ENCODE data around the gene METTL1. TPM values are rescaled to one million over a fixed set of nuclear protein-coding genes. Genes with fewer than 3 reads are reported as not detected.

METTL1 gene
- total RNA-seq, 1 donor from 2014 or later, result 6.8 TPM

DNA sequence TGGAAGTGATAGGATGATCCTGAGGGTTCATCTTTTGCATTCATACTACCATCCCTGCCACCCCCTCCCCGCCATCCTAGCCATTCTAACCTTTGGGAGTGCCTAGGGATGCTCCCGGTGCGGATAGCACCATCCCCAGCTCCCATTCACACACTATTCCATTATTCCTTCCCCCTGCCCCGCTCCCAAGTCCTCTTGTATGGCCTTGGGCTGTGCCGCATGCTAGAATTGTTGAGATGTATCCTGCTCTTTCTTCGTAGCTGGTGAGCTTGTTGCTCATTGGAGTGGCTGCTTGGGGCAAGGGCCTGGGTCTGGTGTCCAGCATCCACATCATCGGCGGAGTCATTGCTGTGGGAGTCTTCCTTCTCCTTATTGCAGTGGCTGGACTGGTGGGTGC lies 26.4 kb downstream of the METTL1 start:
- Histone ChIP-seq H3K27ac (replicated peaks) (peak overlapping the region; percentile 98), H3K4me1 (peaks cover 24% of the 10 kb centered on the region), H3K27me3 (ENCODE audit: low read depth) (peaks cover 21% of the 10 kb centered on the region), H3K36me3 (peaks cover 42% of the 10 kb centered on the region), H3K9me3 (replicated peaks) (no peaks in the 10 kb centered on the region), H3K4me3 (peak overlapping the region; percentile 93)
- intact Hi-C loops (cut with micrococcal nuclease), result no loop called here
- no peak for TF ChIP-seq CTCF (IDR thresholded peaks at IDR 0.05; ENCODE audit: borderline replicate concordance)
- DNase-seq, result no peak

DNA sequence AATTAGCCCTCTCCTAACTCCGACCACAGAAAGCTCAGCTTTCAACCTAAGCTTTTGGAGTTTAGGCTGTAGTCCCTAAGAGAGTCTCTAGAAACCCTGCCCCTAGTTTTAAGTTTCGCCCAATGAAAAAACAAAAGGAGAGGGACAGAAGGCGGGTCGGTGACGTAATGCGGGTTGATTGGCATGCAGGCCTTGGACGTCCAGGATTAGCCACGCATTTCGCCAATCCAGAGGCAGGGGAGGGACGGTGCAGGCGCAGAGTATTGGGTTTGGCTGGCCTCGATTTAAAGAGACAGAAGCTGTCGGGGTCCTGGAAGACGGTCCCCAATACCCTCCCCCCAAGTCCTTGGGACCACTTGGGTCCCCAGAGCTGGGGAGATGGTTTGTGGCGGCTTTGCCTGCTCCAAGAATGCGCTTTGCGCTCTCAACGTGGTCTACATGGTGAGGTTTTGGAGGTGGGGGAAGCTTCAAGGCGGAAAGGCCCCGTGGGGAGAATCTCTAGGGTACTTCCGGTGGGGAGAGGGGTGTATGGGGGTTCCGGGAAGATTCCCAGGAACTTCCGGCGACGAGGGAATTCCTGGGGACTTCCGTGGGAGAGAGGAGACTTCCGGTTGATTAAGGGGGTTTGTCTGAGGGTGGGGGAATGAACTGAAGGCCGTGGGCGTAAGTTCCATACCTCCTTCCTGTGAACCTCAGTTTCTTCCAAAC lies 27.0 kb downstream of the METTL1 start, which contains the start of gene TSPAN31:
Gene TSPAN31, plus strand, starts transcription at position 263 of the 708 bp plus-strand sequence. Its CDS starts 116 bp downstream, at position 379.
- intact Hi-C loops (cut with micrococcal nuclease), result no loop called here
- Histone ChIP-seq H3K27me3 (ENCODE audit: low read depth) (peaks cover 27% of the 10 kb centered on the region), H3K4me3 (peak within 1 kb of the TSS; percentile 93), H3K36me3 (peaks cover 37% of the 10 kb centered on the region), H3K27ac (replicated peaks) (peak within 1 kb of the TSS; percentile 98), H3K9me3 (replicated peaks) (no peaks in the 10 kb centered on the region), H3K4me1 (peaks cover 26% of the 10 kb centered on the region)
- DNase-seq, result peak; percentile 98
- TF ChIP-seq CTCF (IDR thresholded peaks at IDR 0.05; ENCODE audit: borderline replicate concordance), result no peak

GRCh38 chr12:57744194-57744776 lies 27.6 kb downstream of the METTL1 start:
- no peak for TF ChIP-seq CTCF (IDR thresholded peaks at IDR 0.05; ENCODE audit: borderline replicate concordance)
- no peaks in the 10 kb centered on the region for H3K9me3 ChIP-seq (replicated peaks)
- peaks cover 30% of the 10 kb centered on the region for H3K36me3 ChIP-seq
- peak; percentile 72 for DNase-seq
- intact Hi-C loops (cut with micrococcal nuclease), result no loop called here
- peaks cover 33% of the 10 kb centered on the region for H3K27me3 ChIP-seq (ENCODE audit: low read depth)
- peak overlapping the region; percentile 93 for H3K4me3 ChIP-seq
- H3K27ac ChIP-seq (replicated peaks), result peak overlapping the region; percentile 98
- peaks cover 29% of the 10 kb centered on the region for H3K4me1 ChIP-seq

DNA sequence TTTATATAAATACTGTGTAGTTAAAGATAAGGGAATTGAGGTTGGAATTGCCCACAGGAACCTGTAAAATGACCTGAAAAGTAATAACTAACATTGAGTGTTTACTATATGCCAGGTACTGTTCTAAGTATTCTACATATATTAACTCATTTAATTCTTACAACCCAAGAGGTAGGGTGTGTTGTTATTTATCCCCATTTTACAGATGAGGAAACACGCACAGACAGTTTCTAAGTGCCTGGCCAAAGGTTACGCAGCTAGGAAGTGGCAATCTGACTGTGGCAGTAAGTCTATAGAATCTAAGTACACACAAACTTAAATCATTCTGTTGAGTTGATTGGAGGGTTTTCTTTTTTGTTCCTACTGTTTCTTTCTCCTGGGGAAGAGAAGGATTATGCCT lies 28.1 kb downstream of the METTL1 start:
- H3K4me1 ChIP-seq, result peaks cover 33% of the 10 kb centered on the region

More for the DNA sequence above, 28.1 kb downstream of the METTL1 start:
- intact Hi-C loops (cut with micrococcal nuclease), result no loop called here
- no peak for DNase-seq
- no peaks in the 10 kb centered on the region for H3K9me3 ChIP-seq (replicated peaks)
- peaks cover 25% of the 10 kb centered on the region for H3K36me3 ChIP-seq
- H3K27ac ChIP-seq (replicated peaks), result peak overlapping the region; percentile 98
- no peak for TF ChIP-seq CTCF (IDR thresholded peaks at IDR 0.05; ENCODE audit: borderline replicate concordance)
- H3K4me3 ChIP-seq, result peak overlapping the region; percentile 93
- H3K27me3 ChIP-seq (ENCODE audit: low read depth), result peaks cover 39% of the 10 kb centered on the region
